Thoracic aorta (tissue), 2 donors: ENCODE measurements around the gene PIGS. TPM values are rescaled to one million over a fixed set of nuclear protein-coding genes. Genes with fewer than 3 reads are reported as not detected.

Source experiments
- ATAC-seq: fragments of 150-250 bp; one replicate; pipeline ENCODE4 v1.8.0; 2017; ENCODE audit warnings: low read depth; ENCODE audit not compliant: insufficient number of reproducible peaks, low FRiP score
- DNase-seq: peaks from one replicate; pipeline ENCODE4 v3.0.0-alpha.2; 2020; ENCODE audit warnings: low spot score
- H3K27ac ChIP-seq, 2 donors: fragments of 200-600 bp; sonication (generic); 1 replicate in 1 of 2; 2 replicates in 1 of 2; pipeline ENCODE4 v1.5.1; 2016; ENCODE audit warnings: mild to moderate bottlenecking in 2 of 2, moderate library complexity in 2 of 2
- H3K27me3 ChIP-seq: fragments of 200-600 bp; sonication (generic); replicated peaks from 2 replicates; pipeline ENCODE4 v1.6.0; 2016; ENCODE audit warnings: mild to moderate bottlenecking; ENCODE audit not compliant: insufficient read depth
- H3K36me3 ChIP-seq: fragments of 200-600 bp; sonication (generic); one replicate; pipeline ENCODE4 v1.5.1; 2016
- H3K4me1 ChIP-seq, 2 donors: fragments of 200-600 bp; sonication (generic); 1 replicate in 1 of 2; 2 replicates in 1 of 2; pipeline versions ENCODE4 v1.5.1 to v1.6.0; 2016; ENCODE audit warnings: low read depth in 2 of 2, mild to moderate bottlenecking in 1 of 2; ENCODE audit not compliant: control insufficient read depth in 1 of 2
- H3K4me3 ChIP-seq: fragments of 200-600 bp; sonication (generic); 2 replicates; pipeline ENCODE4 v1.5.1; 2016; ENCODE audit warnings: mild to moderate bottlenecking
- H3K9me3 ChIP-seq: fragments of 200-600 bp; sonication (generic); 2 replicates; pipeline ENCODE4 v1.5.1; 2016
- total RNA-seq, 2 donors: library from RNA; depleted of rRNA; stranded (reverse); fragments of >200 nt; gene quantifications; one replicate each; pipeline versions ENCODE4 v1.1.0 to v1.2.3, GENCODE V29; 2016
- TF ChIP-seq, protein P1 (sequence below): fragments of 200-600 bp; sonication (generic); IDR thresholded peaks from one replicate; pipeline ENCODE4 v1.5.1; 2019; ENCODE audit warnings: antibody characterized with exemption

PIGS gene
- total RNA-seq, 2 donors from 2014 or later = 39.1 to 63.1 TPM

- no peak for ATAC-seq
- TF ChIP-seq, protein P1, sequence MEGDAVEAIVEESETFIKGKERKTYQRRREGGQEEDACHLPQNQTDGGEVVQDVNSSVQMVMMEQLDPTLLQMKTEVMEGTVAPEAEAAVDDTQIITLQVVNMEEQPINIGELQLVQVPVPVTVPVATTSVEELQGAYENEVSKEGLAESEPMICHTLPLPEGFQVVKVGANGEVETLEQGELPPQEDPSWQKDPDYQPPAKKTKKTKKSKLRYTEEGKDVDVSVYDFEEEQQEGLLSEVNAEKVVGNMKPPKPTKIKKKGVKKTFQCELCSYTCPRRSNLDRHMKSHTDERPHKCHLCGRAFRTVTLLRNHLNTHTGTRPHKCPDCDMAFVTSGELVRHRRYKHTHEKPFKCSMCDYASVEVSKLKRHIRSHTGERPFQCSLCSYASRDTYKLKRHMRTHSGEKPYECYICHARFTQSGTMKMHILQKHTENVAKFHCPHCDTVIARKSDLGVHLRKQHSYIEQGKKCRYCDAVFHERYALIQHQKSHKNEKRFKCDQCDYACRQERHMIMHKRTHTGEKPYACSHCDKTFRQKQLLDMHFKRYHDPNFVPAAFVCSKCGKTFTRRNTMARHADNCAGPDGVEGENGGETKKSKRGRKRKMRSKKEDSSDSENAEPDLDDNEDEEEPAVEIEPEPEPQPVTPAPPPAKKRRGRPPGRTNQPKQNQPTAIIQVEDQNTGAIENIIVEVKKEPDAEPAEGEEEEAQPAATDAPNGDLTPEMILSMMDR = no peak
- DNase-seq = no peak
- peaks cover 14 to 29% of the 10 kb centered on the region in 2 donors for H3K4me1 ChIP-seq
- H3K4me3 ChIP-seq = no peak overlapping the region
- H3K27me3 ChIP-seq = no peaks in the 10 kb centered on the region
- H3K27ac ChIP-seq = no peak overlapping the region
- peaks cover 51% of the 10 kb centered on the region for H3K36me3 ChIP-seq
- no peaks in the 10 kb centered on the region for H3K9me3 ChIP-seq
These were observed 16.8 kb downstream of the PIGS start for GRCh38 chr17:28554565-28554964.

DNA sequence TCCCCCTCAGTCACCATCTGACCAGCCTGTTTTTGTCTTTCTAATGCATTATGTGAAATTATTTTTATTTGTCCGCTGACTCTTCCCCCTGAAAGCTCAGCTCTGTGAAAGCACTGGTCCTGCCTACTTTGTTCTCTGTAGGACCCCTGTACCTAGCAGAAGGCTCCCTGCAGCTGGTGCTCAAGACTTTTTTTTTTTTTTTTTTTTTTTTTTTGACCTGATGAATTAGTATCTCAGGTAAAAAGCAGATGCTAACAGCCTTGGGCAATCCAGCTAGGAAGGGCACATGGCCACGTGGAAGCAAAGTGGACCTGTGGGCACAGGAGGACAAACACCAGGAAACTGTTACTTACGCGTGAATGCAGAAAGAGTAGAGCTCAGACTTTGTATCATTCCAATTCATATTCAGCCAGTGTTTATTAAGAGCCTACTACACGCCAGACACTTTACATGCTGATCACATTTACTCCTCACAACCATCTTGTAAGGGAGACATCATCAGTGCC lies 18.3 kb downstream of the PIGS start:
- Histone ChIP-seq H3K4me3 (peak overlapping the region; percentile 92), H3K27me3 (no peaks in the 10 kb centered on the region), H3K36me3 (peaks cover 42% of the 10 kb centered on the region), H3K27ac (no peak overlapping the region), H3K9me3 (no peaks in the 10 kb centered on the region), H3K4me1 (peaks cover 14 to 30% of the 10 kb centered on the region in 2 donors)
- no peak for DNase-seq
- ATAC-seq = no peak
- TF ChIP-seq, protein P1 = no peak

DNA sequence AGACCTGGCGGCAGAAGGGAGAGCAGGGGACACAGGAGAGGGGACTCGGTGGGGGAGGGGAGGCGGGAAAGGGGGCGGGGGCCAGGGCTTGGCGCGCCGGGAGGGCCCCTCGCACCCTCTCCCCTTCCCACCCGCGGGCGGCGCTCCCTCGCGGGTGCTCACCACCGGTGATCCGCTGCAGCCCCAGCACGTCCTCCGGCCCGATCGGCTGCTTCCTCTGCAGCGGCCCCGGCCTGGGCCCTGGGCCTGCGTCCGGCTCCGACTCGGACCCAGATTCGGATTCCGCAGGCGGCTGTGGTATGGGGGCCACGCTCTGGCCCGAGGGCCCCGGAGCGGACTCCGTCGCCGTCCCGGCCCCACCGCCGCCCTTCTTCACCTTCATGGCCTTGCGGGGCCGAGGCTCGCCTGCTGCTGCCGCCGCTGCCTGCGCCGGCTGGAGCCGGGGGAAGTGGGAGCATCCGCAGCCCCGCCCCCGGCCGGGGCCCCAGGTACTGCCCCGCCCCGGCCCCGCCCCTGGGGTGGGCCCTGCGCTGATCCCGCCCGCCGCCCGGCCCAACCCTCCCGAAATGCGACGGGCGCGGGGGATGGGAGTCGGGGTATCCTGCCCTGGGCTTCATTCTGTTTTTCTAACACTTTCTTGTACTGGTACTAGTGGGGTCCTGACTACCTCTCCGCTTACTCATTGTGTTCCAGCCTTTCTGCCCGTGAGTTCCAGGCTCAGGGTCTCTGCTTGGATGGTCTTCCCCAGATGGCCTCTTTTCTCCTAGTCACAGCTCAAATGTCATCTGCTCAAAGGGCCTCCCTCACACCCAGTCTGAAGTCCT lies 18.9 kb downstream of the PIGS start, which contains the start of gene UNC119:
Gene UNC119, minus strand, starts transcription at position 449 of the 824 bp plus-strand sequence. Its CDS starts 67 bp downstream, at position 382.
- H3K4me3 ChIP-seq = peak within 1 kb of the TSS; percentile 92
- H3K4me1 ChIP-seq = peaks cover 14 to 30% of the 10 kb centered on the region in 2 donors
- no peaks in the 10 kb centered on the region for H3K27me3 ChIP-seq
- peak within 1 kb of the TSS in 1 of 2 donors; percentile 59 for H3K27ac ChIP-seq
- DNase-seq (no peak), ATAC-seq (peak; percentile 71)
- no peaks in the 10 kb centered on the region for H3K9me3 ChIP-seq
- H3K36me3 ChIP-seq = peaks cover 35% of the 10 kb centered on the region
- TF ChIP-seq, protein P1 = no peak

DNA sequence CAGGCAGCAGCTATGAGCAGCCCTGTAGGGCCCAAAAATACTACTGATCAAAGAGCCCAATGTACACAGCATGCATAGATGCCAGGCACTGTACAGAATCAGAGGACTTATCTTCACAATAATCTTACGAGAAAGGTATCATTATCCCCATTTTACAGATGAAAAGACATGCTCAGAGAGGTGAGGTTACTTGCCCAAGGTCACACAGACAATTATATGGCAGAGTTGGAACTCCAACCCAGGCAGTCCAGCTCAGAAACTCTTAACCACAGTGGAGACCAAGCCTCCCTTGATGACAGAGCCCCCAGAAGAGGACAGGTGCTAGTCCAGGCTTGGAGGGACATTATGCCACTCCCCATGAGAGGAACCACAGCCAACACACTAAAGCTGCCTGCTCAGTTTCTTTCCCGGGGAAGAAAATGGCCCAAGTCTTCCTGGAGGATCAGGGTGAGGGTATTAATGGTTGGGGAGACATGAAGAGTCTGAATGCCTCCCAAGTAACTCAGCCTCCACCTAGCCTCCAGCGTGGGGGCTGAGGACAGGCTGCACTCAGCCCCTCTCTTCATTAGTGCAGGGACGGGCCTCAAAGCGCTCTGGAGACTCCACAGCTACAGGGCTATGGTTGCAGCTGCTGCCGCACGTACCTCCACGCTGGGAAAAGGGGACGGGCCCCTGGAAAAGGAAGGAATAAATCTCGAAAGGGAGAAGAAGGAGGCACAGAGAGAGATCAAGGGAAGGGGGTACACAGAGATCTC lies 19.7 kb downstream of the PIGS start:
- DNase-seq = no peak

More for the DNA sequence above, 19.7 kb downstream of the PIGS start:
- TF ChIP-seq, protein P1 = no peak
- Histone ChIP-seq H3K36me3 (peaks cover 28% of the 10 kb centered on the region), H3K9me3 (no peaks in the 10 kb centered on the region), H3K27ac (peak overlapping the region in 1 of 2 donors; percentile 59), H3K27me3 (no peaks in the 10 kb centered on the region), H3K4me1 (peaks cover 14 to 30% of the 10 kb centered on the region in 2 donors), H3K4me3 (peak overlapping the region; percentile 92)
- no peak for ATAC-seq
